Measurements from ENCODE around the gene ANKRD9.
"Not testable (repeated sequence)": the region's sequence is repeated elsewhere in the genome, so short reads cannot be mapped to it uniquely, and the experiment has no call there.

ANKRD9 gene

GRCh38 chr14:102541771-102542170 lies 32.2 kb upstream of the ANKRD9 start:
- no peak overlapping the region for H3K4me3 ChIP-seq (replicated peaks in 1 of 2; ENCODE audit: low read depth in 2 of 2, low read length in 2 of 2)
- no peak for DNase-seq (ENCODE audit: low read depth in 2 of 2)
- no peak for TF ChIP-seq CTCF (IDR thresholded peaks at IDR 0.05; ENCODE audit: low read depth, low read length)

GRCh38 chr14:102541029-102541491 lies 31.5 kb upstream of the ANKRD9 start:
- H3K4me3 ChIP-seq (replicated peaks in 1 of 2; ENCODE audit: low read depth in 2 of 2, low read length in 2 of 2); DNase-seq (ENCODE audit: low read depth in 2 of 2): not testable (repeated sequence)

GRCh38 chr14:102540315-102541028 lies 30.9 kb upstream of the ANKRD9 start:
- no peak for TF ChIP-seq CTCF (IDR thresholded peaks at IDR 0.05; ENCODE audit: low read depth, low read length)
- no peak overlapping the region for H3K4me3 ChIP-seq (replicated peaks in 1 of 2; ENCODE audit: low read depth in 2 of 2, low read length in 2 of 2)
- DNase-seq (ENCODE audit: low read depth in 2 of 2), result peak; percentile 42 to 90

GRCh38 chr14:102539544-102540314 lies 30.2 kb upstream of the ANKRD9 start:
- TF ChIP-seq CTCF (IDR thresholded peaks at IDR 0.05; ENCODE audit: low read depth, low read length), result no peak
- DNase-seq (ENCODE audit: low read depth in 2 of 2), result peak; percentile 68 to 97
- no peak overlapping the region for H3K4me3 ChIP-seq (replicated peaks in 1 of 2; ENCODE audit: low read depth in 2 of 2, low read length in 2 of 2)

GRCh38 chr14:102538602-102539543 lies 29.3 kb upstream of the ANKRD9 start:
- H3K4me3 ChIP-seq (replicated peaks in 1 of 2; ENCODE audit: low read depth in 2 of 2, low read length in 2 of 2), result no peak overlapping the region
- no peak for TF ChIP-seq CTCF (IDR thresholded peaks at IDR 0.05; ENCODE audit: low read depth, low read length)
- peak in 1 of 2 donors; percentile 33 for DNase-seq (ENCODE audit: low read depth in 2 of 2)

- no peak for TF ChIP-seq CTCF (IDR thresholded peaks at IDR 0.05; ENCODE audit: low read depth, low read length)
- H3K4me3 ChIP-seq (replicated peaks in 1 of 2; ENCODE audit: low read depth in 2 of 2, low read length in 2 of 2), result no peak overlapping the region
- DNase-seq (ENCODE audit: low read depth in 2 of 2), result no peak
Measured at GRCh38 chr14:102537981-102538601, 28.5 kb upstream of the ANKRD9 start.
